ENCODE results near the gene HSPB1.

The HSPB1 gene

GRCh38 chr7:76273503-76273902 lies 29.0 kb upstream of the HSPB1 start:
- Histone ChIP-seq H4K91ac (ENCODE audit: low read depth, low read length) (no peak overlapping the region), H3K14ac (ENCODE audit: low read length) (no peak overlapping the region), H2BK5ac (ENCODE audit: low read depth, low read length, poor library complexity) (no peak overlapping the region), H3K4me2 (ENCODE audit: low read length) (no peak overlapping the region), H3K79me1 (ENCODE audit: low read length) (no peaks in the 10 kb centered on the region), H4K12ac (ENCODE audit: low read depth, low read length) (no peak overlapping the region), H3K36me3 (ENCODE audit: control insufficient read depth in 1 of 2, insufficient read depth in 2 of 2, low read length in 2 of 2) (no peaks in the 10 kb centered on the region), H3K9ac (ENCODE audit: low read length) (no peak overlapping the region), H3K79me2 (ENCODE audit: control insufficient read depth, insufficient read depth, low read length, poor library complexity) (no peaks in the 10 kb centered on the region), H3K4me3 (ENCODE audit: low read depth, low read length) (no peak overlapping the region), H4K8ac (ENCODE audit: low read depth, low read length) (no peak overlapping the region), H3K9me3 (ENCODE audit: insufficient read depth, low read depth, low read length) (peaks cover 2% of the 10 kb centered on the region), H3K18ac (ENCODE audit: low read length) (no peak overlapping the region), H2BK12ac (ENCODE audit: low read length) (no peak overlapping the region), H3K27me3 (ENCODE audit: insufficient read depth, low read length) (peaks cover 6% of the 10 kb centered on the region), H3K27ac (ENCODE audit: low read depth, low read length) (no peak overlapping the region), H3K4ac (ENCODE audit: low read depth, low read length) (no peak overlapping the region), H3K4me1 (ENCODE audit: control insufficient read depth in 1 of 2, insufficient read depth in 2 of 2, low read length in 2 of 2) (no peaks in the 10 kb centered on the region), H3K23ac (ENCODE audit: low read length) (no peak overlapping the region), H2AFZ (ENCODE audit: insufficient read depth, low read length, poor library complexity) (no peak overlapping the region), H2AK5ac (ENCODE audit: low read length) (no peak overlapping the region), H2BK120ac (ENCODE audit: insufficient read depth, low read length, poor library complexity) (no peak overlapping the region)
- no peak for DNase-seq
- no CpG with 5 or more reads among the region's 5 CpGs for WGBS (ENCODE audit: extremely low coverage, insufficient coverage, insufficient read length)

- no peak overlapping the region for H2BK5ac ChIP-seq (ENCODE audit: low read depth, low read length, poor library complexity)
- H3K9me3 ChIP-seq (ENCODE audit: insufficient read depth, low read depth, low read length), result peaks cover 3% of the 10 kb centered on the region
- H3K14ac ChIP-seq (ENCODE audit: low read length), result no peak overlapping the region
Observed at GRCh38 chr7:76278540-76278939, 23.9 kb upstream of the HSPB1 start.

GRCh38 chr7:76280408-76280807 lies 22.1 kb upstream of the HSPB1 start:
- H3K4me2 ChIP-seq (ENCODE audit: low read length), result no peak overlapping the region
- no CpG with 5 or more reads among the region's 25 CpGs for WGBS (ENCODE audit: extremely low coverage, insufficient coverage, insufficient read length)

More at GRCh38 chr7:76278540-76278939, 23.9 kb upstream of the HSPB1 start:
- Histone ChIP-seq H3K4ac (ENCODE audit: low read depth, low read length) (no peak overlapping the region), H2AK5ac (ENCODE audit: low read length) (no peak overlapping the region), H3K9ac (ENCODE audit: low read length) (no peak overlapping the region), H3K27ac (ENCODE audit: low read depth, low read length) (no peak overlapping the region), H2BK120ac (ENCODE audit: insufficient read depth, low read length, poor library complexity) (no peak overlapping the region), H3K79me2 (ENCODE audit: control insufficient read depth, insufficient read depth, low read length, poor library complexity) (peaks cover 2% of the 10 kb centered on the region), H4K8ac (ENCODE audit: low read depth, low read length) (no peak overlapping the region), H4K91ac (ENCODE audit: low read depth, low read length) (no peak overlapping the region), H2BK12ac (ENCODE audit: low read length) (no peak overlapping the region), H3K4me1 (ENCODE audit: control insufficient read depth in 1 of 2, insufficient read depth in 2 of 2, low read length in 2 of 2) (peaks cover 0 to 5% of the 10 kb centered on the region in 2 experiments), H3K36me3 (ENCODE audit: control insufficient read depth in 1 of 2, insufficient read depth in 2 of 2, low read length in 2 of 2) (no peaks in the 10 kb centered on the region), H3K27me3 (ENCODE audit: insufficient read depth, low read length) (peaks cover 39% of the 10 kb centered on the region), H3K79me1 (ENCODE audit: low read length) (no peaks in the 10 kb centered on the region), H2AFZ (ENCODE audit: insufficient read depth, low read length, poor library complexity) (no peak overlapping the region), H4K12ac (ENCODE audit: low read depth, low read length) (no peak overlapping the region), H3K4me2 (ENCODE audit: low read length) (no peak overlapping the region), H3K4me3 (ENCODE audit: low read depth, low read length) (peak overlapping the region; percentile 21), H3K18ac (ENCODE audit: low read length) (no peak overlapping the region), H3K23ac (ENCODE audit: low read length) (no peak overlapping the region)
- DNase-seq, result no peak
- WGBS (ENCODE audit: extremely low coverage, insufficient coverage, insufficient read length), result no CpG with 5 or more reads among the region's 1 CpG

GRCh38 chr7:76281006-76281705 lies 21.3 kb upstream of the HSPB1 start:
- Histone ChIP-seq H4K91ac (ENCODE audit: low read depth, low read length) (no peak overlapping the region), H2AFZ (ENCODE audit: insufficient read depth, low read length, poor library complexity) (no peak overlapping the region), H3K18ac (ENCODE audit: low read length) (no peak overlapping the region), H3K9me3 (ENCODE audit: insufficient read depth, low read depth, low read length) (peaks cover 3% of the 10 kb centered on the region), H3K27me3 (ENCODE audit: insufficient read depth, low read length) (peaks cover 43% of the 10 kb centered on the region), H3K79me2 (ENCODE audit: control insufficient read depth, insufficient read depth, low read length, poor library complexity) (peaks cover 2% of the 10 kb centered on the region), H3K79me1 (ENCODE audit: low read length) (no peaks in the 10 kb centered on the region), H3K23ac (ENCODE audit: low read length) (no peak overlapping the region), H3K36me3 (ENCODE audit: control insufficient read depth in 1 of 2, insufficient read depth in 2 of 2, low read length in 2 of 2) (no peaks in the 10 kb centered on the region), H3K14ac (ENCODE audit: low read length) (no peak overlapping the region), H3K4me1 (ENCODE audit: control insufficient read depth in 1 of 2, insufficient read depth in 2 of 2, low read length in 2 of 2) (peaks cover 0 to 5% of the 10 kb centered on the region in 2 experiments), H4K8ac (ENCODE audit: low read depth, low read length) (no peak overlapping the region), H3K9ac (ENCODE audit: low read length) (no peak overlapping the region), H4K12ac (ENCODE audit: low read depth, low read length) (no peak overlapping the region), H2BK12ac (ENCODE audit: low read length) (no peak overlapping the region), H3K27ac (ENCODE audit: low read depth, low read length) (no peak overlapping the region), H3K4me2 (ENCODE audit: low read length) (peak overlapping the region; percentile 62), H3K4ac (ENCODE audit: low read depth, low read length) (no peak overlapping the region), H3K4me3 (ENCODE audit: low read depth, low read length) (peak overlapping the region; percentile 39), H2AK5ac (ENCODE audit: low read length) (no peak overlapping the region), H2BK5ac (ENCODE audit: low read depth, low read length, poor library complexity) (no peak overlapping the region), H2BK120ac (ENCODE audit: insufficient read depth, low read length, poor library complexity) (no peak overlapping the region)
- no CpG with 5 or more reads among the region's 63 CpGs for WGBS (ENCODE audit: extremely low coverage, insufficient coverage, insufficient read length)
- DNase-seq, result peak in 1 of 2 donors; percentile 22

More at GRCh38 chr7:76280408-76280807, 22.1 kb upstream of the HSPB1 start:
- Histone ChIP-seq H3K9me3 (ENCODE audit: insufficient read depth, low read depth, low read length) (peaks cover 3% of the 10 kb centered on the region), H3K4me1 (ENCODE audit: control insufficient read depth in 1 of 2, insufficient read depth in 2 of 2, low read length in 2 of 2) (peaks cover 0 to 5% of the 10 kb centered on the region in 2 experiments), H2AK5ac (ENCODE audit: low read length) (no peak overlapping the region), H2BK5ac (ENCODE audit: low read depth, low read length, poor library complexity) (no peak overlapping the region), H3K9ac (ENCODE audit: low read length) (no peak overlapping the region), H3K79me1 (ENCODE audit: low read length) (no peaks in the 10 kb centered on the region), H4K91ac (ENCODE audit: low read depth, low read length) (no peak overlapping the region), H2AFZ (ENCODE audit: insufficient read depth, low read length, poor library complexity) (no peak overlapping the region), H4K12ac (ENCODE audit: low read depth, low read length) (no peak overlapping the region), H3K14ac (ENCODE audit: low read length) (no peak overlapping the region), H3K27me3 (ENCODE audit: insufficient read depth, low read length) (peaks cover 43% of the 10 kb centered on the region), H3K79me2 (ENCODE audit: control insufficient read depth, insufficient read depth, low read length, poor library complexity) (peaks cover 2% of the 10 kb centered on the region), H4K8ac (ENCODE audit: low read depth, low read length) (no peak overlapping the region), H3K23ac (ENCODE audit: low read length) (no peak overlapping the region), H3K27ac (ENCODE audit: low read depth, low read length) (no peak overlapping the region), H2BK120ac (ENCODE audit: insufficient read depth, low read length, poor library complexity) (no peak overlapping the region), H3K4me3 (ENCODE audit: low read depth, low read length) (no peak overlapping the region), H3K18ac (ENCODE audit: low read length) (no peak overlapping the region), H3K36me3 (ENCODE audit: control insufficient read depth in 1 of 2, insufficient read depth in 2 of 2, low read length in 2 of 2) (no peaks in the 10 kb centered on the region), H2BK12ac (ENCODE audit: low read length) (no peak overlapping the region), H3K4ac (ENCODE audit: low read depth, low read length) (no peak overlapping the region)
- DNase-seq, result no peak

Data from trophoblast cell (in vitro differentiated cells and primary cell).